Measurements from ENCODE around the gene PARP12. TPM values are rescaled to one million over a fixed set of nuclear protein-coding genes. Genes with fewer than 3 reads are reported as not detected.

The PARP12 gene
- total RNA-seq, 1 donor: 14.0 TPM

- no peak for TF ChIP-seq CTCF (IDR thresholded peaks at IDR 0.05; ENCODE audit: insufficient read depth, low read length)
- DNase-seq (ENCODE audit: low read depth): no peak
- no peak overlapping the region for H3K4me3 ChIP-seq (ENCODE audit: low read depth, low read length)
Measured at GRCh38 chr7:140024585-140024984, 38.2 kb downstream of the PARP12 start.

- H3K4me3 ChIP-seq (ENCODE audit: low read depth, low read length): no peak overlapping the region
- no peak for TF ChIP-seq CTCF (IDR thresholded peaks at IDR 0.05; ENCODE audit: insufficient read depth, low read length)
- DNase-seq (ENCODE audit: low read depth): no peak
Measured at GRCh38 chr7:140023728-140024127, 39.0 kb downstream of the PARP12 start.

- TF ChIP-seq CTCF (IDR thresholded peaks at IDR 0.05; ENCODE audit: insufficient read depth, low read length): no peak
- DNase-seq (ENCODE audit: low read depth): no peak
Measured at GRCh38 chr7:140022582-140023211, 40.1 kb downstream of the PARP12 start.

GRCh38 chr7:140021603-140022002, 41.1 kb downstream of the PARP12 start:
- DNase-seq (ENCODE audit: low read depth): no peak
- TF ChIP-seq CTCF (IDR thresholded peaks at IDR 0.05; ENCODE audit: insufficient read depth, low read length): no peak

More at GRCh38 chr7:140022582-140023211, 40.1 kb downstream of the PARP12 start:
- no peak overlapping the region for H3K4me3 ChIP-seq (ENCODE audit: low read depth, low read length)

GRCh38 chr7:140019606-140020005, 43.1 kb downstream of the PARP12 start:
- TF ChIP-seq CTCF (IDR thresholded peaks at IDR 0.05; ENCODE audit: insufficient read depth, low read length): no peak
- DNase-seq (ENCODE audit: low read depth): no peak
- H3K4me3 ChIP-seq (ENCODE audit: low read depth, low read length): no peak overlapping the region

More at GRCh38 chr7:140021603-140022002, 41.1 kb downstream of the PARP12 start:
- H3K4me3 ChIP-seq (ENCODE audit: low read depth, low read length): no peak overlapping the region

- DNase-seq (ENCODE audit: low read depth): no peak
- TF ChIP-seq CTCF (IDR thresholded peaks at IDR 0.05; ENCODE audit: insufficient read depth, low read length): no peak
- H3K4me3 ChIP-seq (ENCODE audit: low read depth, low read length): no peak overlapping the region
Measured at GRCh38 chr7:140019172-140019571, 43.6 kb downstream of the PARP12 start.
